ENCODE results near the gene PARVB. TPM values are rescaled to one million over a fixed set of nuclear protein-coding genes. Genes with fewer than 3 reads are reported as not detected.

PARVB gene
- total and polyA plus RNA-seq, 2 of the 8 experiments (the other 6 are each of a cell fraction or from before 2014, with no cell fraction given), result 14.5 to 18.6 TPM

- H3K23ac ChIP-seq (ENCODE audit: insufficient read length), result no peak overlapping the region
- no peak overlapping the region for H3K27ac ChIP-seq (ENCODE audit: low read depth, low read length)
- no peak for FAIRE-seq
- no peak overlapping the region for H3K4me3 ChIP-seq (ENCODE audit: extremely low read depth in 1 of 4, insufficient read depth in 2 of 4, low read depth in 3 of 4, low read length in 4 of 4)
- H2BK12ac ChIP-seq (ENCODE audit: low read depth, low read length), result no peak overlapping the region
- H4K20me1 ChIP-seq (replicated peaks in 1 of 2; ENCODE audit: control insufficient read depth in 1 of 2, insufficient read depth in 2 of 2, low read length in 2 of 2), result no peaks in the 10 kb centered on the region
- no peak overlapping the region for H3K4me2 ChIP-seq (ENCODE audit: insufficient read depth in 1 of 2, low read depth in 2 of 2, low read length in 2 of 2)
- H2BK20ac ChIP-seq (ENCODE audit: low read length), result no peak overlapping the region
- POLR2A ChIA-PET (ENCODE audit: partially characterized antibody), result no interaction called here
- H2BK120ac ChIP-seq (replicated peaks; ENCODE audit: low read depth, low read length), result no peak overlapping the region
- no peaks in the 10 kb centered on the region for H3K36me3 ChIP-seq (ENCODE audit: control insufficient read depth in 2 of 4, insufficient read depth in 4 of 4, low read length in 3 of 4)
- H2BK5ac ChIP-seq (ENCODE audit: low read depth, low read length), result 0 out of 2 replicates have a peak overlapping the region, but pooled peaks have one; percentile 44
- no peak overlapping the region for H4K8ac ChIP-seq (ENCODE audit: extremely low read depth, insufficient read depth, low read length)
- H3K79me1 ChIP-seq (ENCODE audit: low read depth, low read length), result no peaks in the 10 kb centered on the region
- H3K14ac ChIP-seq (ENCODE audit: insufficient read length), result no peak overlapping the region
- no peak for DNase-seq (ENCODE audit: low read depth in 1 of 2, low spot score in 2 of 2)
- no peak overlapping the region for H4K91ac ChIP-seq (replicated peaks; ENCODE audit: insufficient read length, low read length)
- H3K18ac ChIP-seq (ENCODE audit: extremely low read depth, low read length), result no peak overlapping the region
- no peak overlapping the region for H3K9ac ChIP-seq (replicated peaks in 1 of 4; ENCODE audit: extremely low read depth in 1 of 4, low read depth in 3 of 4, low read length in 3 of 4)
- CTCF ChIA-PET (ENCODE audit: partially characterized antibody), result interaction anchor here (1.1 to 1.3 kb wide), 3 partner anchors 21 to 157 kb away, joined by 3 to 4 read pairs (median 3); no protein-coding TSS in a partner anchor
- no peak overlapping the region for H4K5ac ChIP-seq (ENCODE audit: insufficient read length, low read depth, low read length)
- no peaks in the 10 kb centered on the region for H3K27me3 ChIP-seq (replicated peaks in 1 of 4; ENCODE audit: control insufficient read depth in 3 of 4, extremely low read depth in 1 of 4, insufficient read depth in 3 of 4, low read length in 3 of 4)
- no peak overlapping the region for H2AFZ ChIP-seq (ENCODE audit: low read length)
- H3K23me2 ChIP-seq (ENCODE audit: low read depth, low read length), result peaks cover 5% of the 10 kb centered on the region; the same call in 1 of the 2 replicates
- TF ChIP-seq CTCF (IDR thresholded peaks at IDR 0.05; ENCODE audit: control extremely low read depth in 1 of 3, insufficient read depth in 1 of 3, low read depth in 1 of 3, low read length in 3 of 3) (no peak), HDAC6 (IDR thresholded peaks at IDR 0.05; ENCODE audit: low read depth, low read length) (no peak), YY1 (IDR thresholded peaks at IDR 0.05; ENCODE audit: low read depth, low read length) (no peak), BCL11A (IDR thresholded peaks at IDR 0.05; ENCODE audit: low read depth in 2 of 2, low read length in 2 of 2) (no peak)
- H3K79me2 ChIP-seq (ENCODE audit: control insufficient read depth in 1 of 2, insufficient read depth in 2 of 2, low read length in 2 of 2), result no peaks in the 10 kb centered on the region
- no peaks in the 10 kb centered on the region for H3K9me3 ChIP-seq (ENCODE audit: insufficient read depth in 2 of 2, low read depth in 1 of 2, low read length in 1 of 2)
- no peak overlapping the region for H3K4ac ChIP-seq (replicated peaks; ENCODE audit: insufficient read length, low read depth, low read length)
- no peak overlapping the region for H3K56ac ChIP-seq (replicated peaks; ENCODE audit: insufficient read length, low read depth, low read length)
- peaks cover 0 to 4% (median 0%) of the 10 kb centered on the region in 4 experiments; a peak in 1 of 7 replicates for H3K4me1 ChIP-seq (replicated peaks in 1 of 4; ENCODE audit: control insufficient read depth in 3 of 4, insufficient read depth in 4 of 4, low read length in 3 of 4)
- 88% methylated on average over 15 of the region's 17 CpGs; no CpG with 5 or more reads in 1 of the 2 experiments for WGBS, 2 experiments (ENCODE audit: extremely low coverage in 1 of 2, insufficient coverage in 1 of 2, insufficient read length in 1 of 2, insufficient replicate concordance in 2 of 2, low coverage in 1 of 2, low lambda C conversion rate in 2 of 2, missing lambda C conversion rate in 1 of 2)
- no peak overlapping the region for H2AK5ac ChIP-seq (ENCODE audit: low read depth, low read length)
- H2BK15ac ChIP-seq (ENCODE audit: low read length), result no peak overlapping the region
These were observed 176.9 kb downstream of the PARVB start for GRCh38 chr22:44200855-44201550.
